Embryonic facial prominence (tissue), 1 donor: ENCODE results near the gene EML4.
A peak's percentile ranks its signal among the peaks of the same experiment; 100 is the strongest.

ENCODE experiments used
- DNase-seq: peaks from one replicate; pipeline ENCODE4 v3.0.0-alpha.2; 2016; ENCODE audit errors: extremely low spot score

The EML4 gene

GRCh38 chr2:42196403-42197267, 27.5 kb downstream of the EML4 start:
- DNase-seq = peak; percentile 21

GRCh38 chr2:42197792-42198191, 28.6 kb downstream of the EML4 start:
- no peak for DNase-seq

- no peak for DNase-seq
Measured at GRCh38 chr2:42198466-42198865, 29.3 kb downstream of the EML4 start.

- no peak for DNase-seq
Measured at GRCh38 chr2:42199002-42199401, 29.8 kb downstream of the EML4 start.

- DNase-seq = no peak
Measured at GRCh38 chr2:42199626-42200025, 30.5 kb downstream of the EML4 start.

- no peak for DNase-seq
Measured at GRCh38 chr2:42200926-42201855, 32.0 kb downstream of the EML4 start.

- DNase-seq = no peak
Measured at GRCh38 chr2:42202634-42203008, 33.5 kb downstream of the EML4 start.

GRCh38 chr2:42203792-42204191, 34.6 kb downstream of the EML4 start:
- no peak for DNase-seq

- no peak for DNase-seq
Measured at GRCh38 chr2:42205337-42205736, 36.2 kb downstream of the EML4 start.

- no peak for DNase-seq
Measured at GRCh38 chr2:42207826-42208225, 38.7 kb downstream of the EML4 start.

- no peak for DNase-seq
Measured at GRCh38 chr2:42210203-42210602, 41.0 kb downstream of the EML4 start.

- no peak for DNase-seq
Measured at GRCh38 chr2:42211291-42211690, 42.1 kb downstream of the EML4 start.

GRCh38 chr2:42214669-42215068, 45.5 kb downstream of the EML4 start:
- DNase-seq = no peak

- no peak for DNase-seq
Measured at GRCh38 chr2:42216694-42217093, 47.5 kb downstream of the EML4 start.

GRCh38 chr2:42217307-42217706, 48.2 kb downstream of the EML4 start:
- no peak for DNase-seq

GRCh38 chr2:42217914-42218313, 48.8 kb downstream of the EML4 start:
- no peak for DNase-seq

GRCh38 chr2:42218712-42219111, 49.6 kb downstream of the EML4 start:
- DNase-seq = no peak

GRCh38 chr2:42219160-42219559, 50.0 kb downstream of the EML4 start:
- DNase-seq = no peak

GRCh38 chr2:42220566-42220965, 51.4 kb downstream of the EML4 start:
- no peak for DNase-seq

GRCh38 chr2:42223067-42223854, 54.1 kb downstream of the EML4 start:
- no peak for DNase-seq

GRCh38 chr2:42223855-42224268, 54.7 kb downstream of the EML4 start:
- DNase-seq = no peak
